GM21619 (cell line): ENCODE measurements around the gene BARD1.

ENCODE experiments used
- ATAC-seq: cut with Tn5 transposase; IDR thresholded peaks from one replicate; pipeline ENCODE4 v1.9.1; 2021; ENCODE audit not compliant: unreplicated experiment

Gene BARD1

GRCh38 chr2:214676421-214677089 is 132.9 kb downstream of the BARD1 start:
- no peak for ATAC-seq
